GM18867 (cell line): ENCODE data around the gene ACACB.

Source experiments
- ATAC-seq: cut with Tn5 transposase; IDR thresholded peaks from one replicate; pipeline ENCODE4 v1.9.1; 2021; ENCODE audit warnings: mild to moderate bottlenecking, moderate library complexity; ENCODE audit not compliant: unreplicated experiment

ACACB gene

DNA sequence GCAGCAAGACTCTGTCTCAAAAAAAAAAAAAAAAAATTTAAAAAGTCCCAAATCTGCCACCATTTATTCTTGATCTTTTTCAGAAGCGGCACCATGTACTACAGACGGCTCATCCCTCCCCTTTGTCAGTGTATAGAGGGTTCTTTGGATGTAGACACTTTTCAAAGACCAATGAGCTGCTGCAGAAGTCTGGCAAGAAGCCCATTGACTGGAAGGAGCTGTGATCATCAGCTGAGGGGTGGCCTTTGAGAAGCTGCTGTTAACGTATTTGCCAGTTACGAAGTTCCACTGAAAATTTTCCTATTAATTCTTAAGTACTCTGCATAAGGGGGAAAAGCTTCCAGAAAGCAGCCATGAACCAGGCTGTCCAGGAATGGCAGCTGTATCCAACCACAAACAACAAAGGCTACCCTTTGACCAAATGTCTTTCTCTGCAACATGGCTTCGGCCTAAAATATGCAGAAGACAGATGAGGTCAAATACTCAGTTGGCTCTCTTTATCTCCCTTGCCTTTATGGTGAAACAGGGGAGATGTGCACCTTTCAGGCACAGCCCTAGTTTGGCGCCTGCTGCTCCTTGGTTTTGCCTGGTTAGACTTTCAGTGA lies 6.5 kb upstream of the ACACB start:
- no peak for ATAC-seq

DNA sequence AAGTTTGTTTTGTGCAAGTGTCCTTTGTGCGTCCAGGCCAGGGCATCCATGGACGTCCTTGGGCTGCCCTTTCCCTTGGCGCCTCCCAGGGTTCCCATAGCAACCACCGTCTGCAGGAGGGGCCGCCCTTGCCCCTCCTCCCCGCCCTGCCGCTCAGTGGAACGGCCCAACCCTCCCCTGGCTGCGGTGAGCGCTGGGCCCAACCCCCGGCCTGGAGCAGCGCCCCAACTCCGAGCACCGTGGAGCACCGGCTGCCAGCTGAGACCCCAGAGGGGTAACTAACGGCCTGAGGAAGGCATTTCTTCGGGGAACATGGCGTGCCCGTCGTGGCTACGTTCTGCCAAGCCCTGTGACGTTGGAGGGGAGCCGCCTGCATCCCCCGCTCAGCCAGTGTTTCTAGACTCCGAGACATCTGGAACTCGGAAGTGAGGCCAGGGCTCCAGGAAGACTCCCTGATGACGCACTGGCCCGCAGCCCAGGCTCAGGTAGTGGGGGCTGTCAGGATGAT lies 5.3 kb upstream of the ACACB start:
- ATAC-seq = no peak

DNA sequence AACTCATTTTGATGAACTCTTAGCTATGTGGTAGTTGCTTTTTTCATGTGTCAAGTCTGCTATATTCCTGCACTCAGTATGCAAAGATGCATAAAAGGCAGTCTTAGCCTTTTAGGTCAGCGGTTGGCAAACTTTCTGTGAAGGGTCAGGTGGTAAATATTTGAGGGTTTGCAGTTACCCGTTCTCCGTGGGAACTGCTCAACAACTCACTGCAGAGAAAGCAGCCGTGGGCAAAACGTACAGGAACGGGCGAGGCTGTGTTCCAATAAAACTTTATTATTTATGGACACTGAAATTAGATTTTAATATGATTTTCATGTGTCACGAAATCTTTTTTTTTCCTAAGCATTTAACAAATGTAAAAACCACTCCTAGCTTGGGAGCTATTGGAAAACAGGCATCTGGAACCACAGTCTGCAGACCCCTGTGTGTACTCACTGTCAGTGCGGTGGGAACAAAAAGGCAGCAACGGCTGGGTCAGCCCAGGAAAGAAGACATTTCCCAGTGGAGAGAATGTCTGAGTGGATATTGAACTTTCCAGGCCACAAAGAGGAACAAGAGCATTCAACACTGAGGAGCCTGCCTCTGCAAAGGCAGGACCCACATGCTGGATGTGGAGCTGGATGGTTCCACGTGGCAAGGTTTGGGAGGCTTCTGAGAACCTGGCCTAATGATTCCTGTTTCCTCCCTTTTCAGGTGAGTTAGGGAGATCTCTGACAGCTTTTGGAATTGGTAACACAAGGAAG lies 3.5 kb upstream of the ACACB start:
- no peak for ATAC-seq

DNA sequence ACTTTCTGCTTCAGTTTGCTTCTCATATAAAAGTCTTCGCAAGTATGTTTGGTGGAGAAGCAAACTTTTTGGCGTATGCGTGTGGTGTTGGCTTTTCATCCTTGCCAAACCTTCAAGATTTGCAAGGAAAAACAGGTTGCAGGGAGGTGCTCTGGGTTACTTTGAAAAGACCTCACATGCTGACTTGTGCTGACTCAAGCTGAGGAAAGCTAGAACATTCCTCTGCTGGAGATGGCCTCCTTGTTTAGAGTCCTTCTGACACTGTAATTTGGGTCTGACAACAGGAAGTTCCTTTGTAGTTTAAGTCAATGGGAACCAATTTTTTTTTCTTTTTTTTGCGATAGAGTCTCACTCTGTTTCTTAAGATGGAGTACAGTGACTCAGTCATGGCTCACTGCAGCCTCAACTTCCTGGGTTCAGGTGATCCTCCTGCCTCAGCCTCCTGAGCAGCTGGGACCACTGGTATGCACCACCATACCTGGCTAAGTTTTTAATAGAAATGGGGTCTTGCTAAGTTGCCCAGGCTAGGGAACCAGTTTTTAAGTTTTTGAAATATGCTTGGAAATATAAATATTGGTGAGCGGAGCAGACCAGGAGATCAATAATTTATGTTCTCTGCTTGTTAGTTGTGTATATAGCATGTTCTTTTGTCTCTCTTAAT lies 2.6 kb upstream of the ACACB start:
- no peak for ATAC-seq

DNA sequence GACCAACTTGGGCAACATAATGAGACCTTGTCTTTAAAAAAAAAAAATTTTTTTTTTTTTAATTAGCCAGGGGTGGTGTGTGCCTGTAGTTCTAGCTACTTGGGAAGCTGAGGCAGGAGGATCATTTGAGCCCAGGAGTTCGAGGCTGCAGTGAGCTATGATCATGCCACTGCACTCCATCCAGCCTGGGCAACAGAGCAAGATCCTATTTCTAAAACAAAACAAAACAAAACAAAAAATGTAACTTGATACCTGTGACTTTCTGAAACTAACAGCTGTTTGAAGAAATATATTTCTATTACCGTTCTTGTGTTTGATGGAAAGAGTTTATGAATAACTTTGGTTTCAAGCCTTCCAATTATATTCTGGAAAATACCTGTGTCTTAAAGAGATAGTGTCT lies 1.7 kb upstream of the ACACB start:
- no peak for ATAC-seq

DNA sequence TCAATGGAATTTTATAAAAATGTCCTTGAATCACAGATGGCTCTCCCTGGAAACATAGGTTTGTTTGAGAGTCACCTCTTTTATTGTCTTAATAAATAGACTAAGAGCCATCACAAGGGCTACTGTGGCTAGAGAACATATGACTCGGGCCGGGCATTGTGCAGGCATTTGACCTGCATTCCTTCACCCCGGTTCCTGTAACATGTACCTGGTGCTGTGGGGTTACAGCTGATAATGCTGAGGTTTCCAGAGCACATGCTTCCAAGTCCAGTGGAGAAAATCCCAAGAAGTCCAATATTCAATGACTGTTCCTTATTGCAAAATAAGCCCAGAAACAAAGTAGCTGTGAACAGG lies 1.0 kb upstream of the ACACB start:
- ATAC-seq = no peak

DNA sequence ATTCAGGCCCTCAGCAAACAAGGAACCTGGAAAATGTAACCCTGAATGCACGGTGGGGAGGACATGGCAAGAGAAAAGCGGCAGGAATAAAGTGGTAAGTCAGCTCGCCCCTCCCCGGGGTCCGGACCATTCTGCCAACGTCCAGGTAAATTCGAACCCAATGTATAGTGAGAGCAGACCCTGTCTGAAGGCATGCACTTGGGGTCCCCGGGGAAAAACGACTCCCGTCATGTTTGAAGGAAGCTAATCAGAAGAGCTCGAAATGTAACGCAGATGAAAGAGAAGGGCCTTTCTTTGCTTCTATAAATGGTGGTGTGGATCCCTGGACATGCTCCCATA lies 193 bp downstream of the ACACB start:
- no peak for ATAC-seq

DNA sequence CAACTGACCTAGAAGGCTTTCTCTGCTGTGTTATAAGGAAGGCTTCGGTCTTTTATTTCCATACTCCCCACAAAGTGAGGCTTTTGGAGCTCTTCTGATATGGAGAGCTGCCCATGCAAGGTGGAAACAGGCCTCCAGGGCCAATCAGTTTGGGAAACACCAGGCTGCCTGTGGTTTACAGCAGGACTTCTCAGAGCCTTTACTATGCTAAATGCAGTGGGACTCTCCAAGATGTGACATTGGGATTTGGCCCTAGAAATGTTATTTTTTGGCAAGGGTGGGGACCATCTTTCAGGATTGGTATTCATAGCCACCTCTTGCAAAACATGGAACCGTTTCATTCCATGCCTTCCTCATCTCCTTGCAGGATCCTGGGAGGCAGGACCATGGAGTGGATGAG lies 3.7 kb downstream of the ACACB start:
- ATAC-seq = no peak

DNA sequence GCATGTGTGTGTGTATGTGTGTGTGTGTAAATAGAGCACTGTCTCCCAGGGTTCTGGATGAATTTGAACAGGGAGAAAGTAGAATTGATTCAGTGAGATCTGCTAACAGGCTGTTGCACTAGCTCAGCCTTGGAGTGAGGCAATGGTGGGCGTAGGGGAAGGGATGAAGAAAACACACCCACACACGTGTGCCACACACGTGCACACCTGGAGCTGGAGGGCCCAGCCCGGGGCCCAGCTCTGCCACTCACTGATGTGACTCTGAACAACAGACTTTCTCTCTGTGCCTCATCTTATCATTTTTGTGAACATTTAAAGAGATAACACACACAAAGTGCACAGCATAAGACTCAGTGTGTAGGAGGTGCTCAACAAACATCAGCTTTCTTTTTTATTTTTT lies 4.2 kb downstream of the ACACB start:
- ATAC-seq = no peak

DNA sequence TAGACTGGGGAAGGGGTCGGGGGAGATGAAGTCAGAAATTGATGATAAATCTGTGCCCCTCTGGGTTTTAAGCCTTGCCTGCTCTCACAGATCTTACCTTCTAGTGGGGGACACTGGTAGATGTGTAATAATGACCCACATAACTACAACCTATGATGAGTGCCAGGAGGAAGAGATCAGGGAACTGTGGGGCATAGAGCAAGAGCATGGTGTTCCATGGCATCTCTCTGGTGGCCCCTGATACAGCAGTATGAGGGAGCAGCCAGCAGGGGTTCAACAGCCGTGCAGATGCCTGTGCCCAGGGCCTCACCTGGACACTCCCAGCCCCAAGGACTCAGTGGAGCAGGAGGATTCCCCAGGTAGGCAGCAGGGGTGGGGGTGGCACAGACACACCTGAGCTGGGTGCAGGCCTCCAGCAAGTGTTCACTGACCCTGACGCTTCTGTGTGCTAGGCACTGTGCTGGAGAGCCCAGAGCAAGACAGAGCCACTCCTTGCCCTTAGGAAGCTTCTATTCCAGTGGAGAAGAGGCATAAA lies 5.0 kb downstream of the ACACB start:
- ATAC-seq = no peak

DNA sequence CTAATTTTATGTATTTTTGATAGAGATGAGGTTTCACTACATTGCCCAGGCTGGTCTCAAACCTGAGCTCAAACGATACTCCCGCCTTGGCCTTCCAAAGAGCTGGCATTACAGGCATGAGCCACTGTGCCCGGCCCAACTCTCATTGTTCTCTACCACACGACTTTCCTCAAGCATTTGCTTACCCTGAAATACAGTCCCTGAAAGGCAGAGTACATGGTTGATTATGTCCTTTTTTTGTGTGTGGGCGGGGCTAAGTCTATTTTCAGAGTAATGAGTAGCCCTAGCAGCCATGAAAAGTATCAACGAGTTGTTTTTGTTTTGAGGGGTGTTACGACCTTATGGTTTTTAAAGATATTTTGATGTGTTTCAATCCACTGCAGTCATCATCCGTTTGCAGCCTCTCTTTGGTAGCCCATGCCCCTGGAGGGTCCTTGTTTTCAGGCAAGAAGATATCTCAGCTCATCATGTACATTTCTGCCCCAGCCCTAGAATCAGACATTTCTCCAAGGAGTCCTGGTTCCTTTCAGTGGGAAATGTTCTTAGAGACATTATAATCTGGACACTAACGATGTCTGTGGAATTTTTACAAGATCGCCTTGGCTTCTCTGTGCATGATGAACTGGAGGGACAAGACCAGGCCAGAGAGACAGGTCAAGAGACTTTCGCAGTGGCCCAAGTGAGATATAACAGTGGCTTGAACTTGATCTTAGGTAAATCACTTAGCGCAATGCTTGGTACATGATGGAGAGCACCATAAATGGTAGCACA lies 8.7 kb downstream of the ACACB start:
- ATAC-seq = no peak

DNA sequence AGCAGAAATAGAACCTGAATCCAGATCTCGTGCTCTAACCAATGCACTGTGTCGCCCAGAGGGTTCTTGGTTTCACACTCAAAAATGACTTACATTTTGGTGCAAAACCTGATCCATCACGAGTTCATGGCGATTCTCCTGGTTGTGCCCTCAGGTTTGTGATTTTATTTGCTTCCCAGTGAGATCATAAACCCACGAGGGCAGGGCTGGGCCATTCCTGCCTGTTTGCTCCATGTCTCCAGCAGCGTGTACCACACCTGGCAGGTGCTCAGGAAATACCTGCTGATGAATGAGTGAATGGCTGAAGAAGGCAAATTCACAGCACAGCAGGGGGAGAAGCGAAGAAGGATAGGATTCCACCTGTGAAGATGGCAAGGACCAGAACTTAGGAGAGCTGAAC lies 9.4 kb downstream of the ACACB start:
- ATAC-seq = no peak

DNA sequence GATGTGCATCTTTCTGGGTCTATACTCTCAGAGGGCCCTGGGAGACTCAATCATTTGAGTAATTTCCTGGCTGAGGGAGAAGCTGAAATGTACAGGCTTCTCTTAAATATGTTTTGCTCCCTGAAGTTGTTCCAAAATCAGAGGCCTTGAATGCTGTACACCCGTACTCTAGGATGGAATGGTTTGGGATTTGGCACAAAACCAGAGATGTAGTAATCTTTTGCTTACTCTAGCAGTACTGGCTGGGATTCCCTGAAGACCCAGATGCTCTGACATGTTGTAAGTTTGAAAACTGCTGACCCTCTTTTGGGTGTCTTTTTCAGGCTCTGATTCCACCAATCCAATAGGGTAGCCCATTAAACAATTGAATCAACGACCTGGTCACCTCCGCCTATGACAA lies 10.4 kb downstream of the ACACB start:
- ATAC-seq = no peak

DNA sequence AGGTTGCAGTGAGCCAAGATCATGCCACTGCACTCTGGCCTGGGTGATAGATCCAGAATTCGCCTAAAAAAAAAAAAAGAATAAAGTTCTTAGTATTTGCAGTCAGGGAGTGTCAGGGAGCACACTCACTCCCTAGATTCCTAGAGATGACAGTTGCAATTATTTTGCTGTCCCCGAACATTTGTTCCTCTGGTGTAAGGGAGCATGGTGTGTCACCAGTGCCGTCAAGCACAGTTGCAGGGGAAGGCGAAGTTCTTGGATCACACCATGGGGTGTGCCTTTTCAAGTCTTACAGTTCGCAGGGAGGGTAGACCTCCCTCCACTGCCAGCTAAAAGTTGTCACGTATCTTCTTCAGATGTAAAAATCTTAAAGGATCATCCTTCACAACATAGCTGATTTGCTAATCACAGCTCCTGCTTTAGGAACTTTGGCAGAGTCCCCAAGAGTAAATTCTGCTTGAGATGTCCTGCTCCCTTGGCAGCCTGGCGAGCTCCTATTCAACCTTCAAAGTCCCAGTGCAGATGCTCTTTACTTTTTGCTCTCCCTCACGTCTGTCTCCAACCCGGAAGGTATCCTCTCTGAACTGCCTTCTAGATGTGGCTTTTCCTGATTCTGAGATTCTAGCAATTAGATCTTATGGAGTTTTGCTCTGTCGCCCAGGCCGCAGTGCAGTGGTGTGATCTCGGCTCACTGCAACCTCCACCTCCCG lies 11.3 kb downstream of the ACACB start:
- no peak for ATAC-seq

DNA sequence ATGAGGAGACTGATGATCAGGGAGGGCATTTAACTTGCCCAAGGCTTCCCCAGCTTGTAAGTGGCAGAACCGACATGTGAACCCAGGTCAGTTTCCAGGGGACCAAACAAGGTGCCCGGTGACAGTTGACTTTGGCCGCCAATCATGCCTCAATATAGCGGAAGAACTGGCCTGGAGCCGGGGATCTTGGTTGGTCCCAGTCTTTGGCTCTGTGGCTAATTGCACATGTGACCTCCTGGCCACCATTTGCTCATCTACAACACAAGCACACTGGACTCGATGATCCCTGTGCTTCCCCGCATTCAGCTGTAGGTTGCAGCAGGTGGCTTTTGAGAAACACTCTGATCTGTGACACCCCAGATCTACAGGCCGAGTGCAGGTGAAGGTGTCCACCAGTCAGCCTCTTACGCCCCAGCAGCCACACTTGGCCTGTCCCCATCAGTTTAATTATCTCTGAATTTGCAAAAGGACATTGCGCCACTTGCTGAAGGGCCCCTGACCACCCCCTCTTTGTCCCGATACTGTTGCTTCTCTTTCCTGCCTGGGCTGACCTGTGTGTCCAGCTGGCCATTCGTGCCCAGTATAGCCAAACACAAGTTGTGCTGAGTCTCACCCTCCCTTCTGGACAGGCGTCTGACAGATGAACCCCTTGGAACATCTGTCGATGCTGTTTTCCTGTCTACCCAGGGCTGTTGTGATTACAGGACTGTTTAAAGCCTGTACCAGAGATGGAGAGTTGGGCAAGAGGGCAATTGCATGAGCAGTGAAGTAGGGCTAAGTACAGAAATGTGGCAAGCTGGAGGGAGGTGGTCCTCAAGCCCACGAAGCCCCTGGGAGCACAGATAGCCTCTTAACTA lies 14.1 kb downstream of the ACACB start:
- no peak for ATAC-seq

DNA sequence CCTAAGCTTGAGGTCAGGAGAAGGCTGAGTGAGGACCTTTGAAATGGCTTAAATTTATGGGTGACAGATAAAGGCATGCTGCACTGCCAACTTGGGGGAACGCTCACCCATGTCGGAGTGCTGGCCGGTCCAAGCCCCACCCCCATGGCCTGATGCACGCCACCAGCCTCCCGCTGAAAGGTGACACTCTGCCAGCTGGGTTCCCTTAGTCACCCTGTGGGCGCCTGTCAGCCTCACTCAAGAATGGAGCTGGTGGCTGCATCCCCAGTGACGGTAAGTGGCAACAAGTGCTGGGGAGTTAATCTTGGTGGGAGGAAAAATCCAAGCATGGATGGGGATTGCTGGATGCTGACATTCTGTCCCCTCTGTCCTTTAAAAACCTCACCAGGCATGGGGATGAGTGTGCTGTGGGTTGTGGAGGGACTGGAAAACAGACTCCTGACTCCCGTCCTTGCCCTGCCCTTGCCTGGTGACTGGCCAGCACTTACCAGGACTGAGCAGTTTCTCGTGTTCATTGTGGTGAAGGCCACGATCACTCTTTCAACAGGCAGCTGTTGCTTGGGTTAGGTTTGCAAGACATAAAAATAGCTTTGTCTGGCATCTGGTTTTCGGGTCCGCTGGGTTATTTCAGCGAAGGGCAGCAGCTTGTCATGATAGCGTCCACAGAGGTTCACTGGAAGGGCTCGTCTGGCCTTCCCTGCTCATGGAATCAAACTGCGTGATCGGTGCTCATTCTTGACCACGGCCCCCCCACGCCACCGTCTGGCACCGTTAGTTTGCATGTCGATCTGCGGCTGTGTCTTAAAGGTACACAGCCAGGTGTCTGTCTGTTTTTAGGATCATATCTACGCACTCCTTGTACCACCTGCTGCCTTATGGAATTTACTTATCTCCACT lies 15.0 kb downstream of the ACACB start:
- no peak for ATAC-seq

DNA sequence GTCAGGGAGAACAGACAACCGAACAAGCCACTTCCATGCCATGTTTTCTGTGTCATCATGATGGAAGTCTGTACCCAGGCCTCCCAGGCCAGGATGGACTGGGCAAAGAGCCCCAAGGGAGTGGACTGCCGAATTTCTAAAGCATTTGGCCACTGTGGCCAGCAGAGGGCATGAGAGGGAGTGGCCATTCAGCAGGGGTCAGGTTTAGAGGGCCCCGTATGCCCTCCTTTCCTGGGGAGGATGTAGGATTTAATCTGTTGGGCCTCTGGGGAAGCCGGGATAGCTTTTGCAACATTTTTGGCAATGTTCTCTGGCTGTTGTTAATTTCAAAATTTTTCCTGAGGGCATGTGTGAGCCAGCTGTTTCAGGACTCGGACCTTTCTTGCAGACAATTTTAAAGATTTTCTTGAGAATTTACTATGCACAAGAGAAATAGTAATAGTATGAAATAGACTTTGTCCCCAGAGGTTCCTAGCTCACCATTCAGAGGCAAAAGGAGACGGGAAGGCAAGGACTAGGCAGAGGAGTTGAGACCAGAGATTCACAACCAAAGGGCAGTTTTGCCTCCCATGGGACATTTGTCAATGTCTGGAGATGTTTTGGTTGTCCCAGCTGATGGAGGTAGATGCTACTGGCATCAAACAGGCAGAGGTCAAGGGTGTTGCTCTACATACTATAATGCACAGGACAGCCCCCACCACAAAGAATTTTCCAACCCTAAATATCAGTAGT lies 18.0 kb downstream of the ACACB start:
- no peak for ATAC-seq

DNA sequence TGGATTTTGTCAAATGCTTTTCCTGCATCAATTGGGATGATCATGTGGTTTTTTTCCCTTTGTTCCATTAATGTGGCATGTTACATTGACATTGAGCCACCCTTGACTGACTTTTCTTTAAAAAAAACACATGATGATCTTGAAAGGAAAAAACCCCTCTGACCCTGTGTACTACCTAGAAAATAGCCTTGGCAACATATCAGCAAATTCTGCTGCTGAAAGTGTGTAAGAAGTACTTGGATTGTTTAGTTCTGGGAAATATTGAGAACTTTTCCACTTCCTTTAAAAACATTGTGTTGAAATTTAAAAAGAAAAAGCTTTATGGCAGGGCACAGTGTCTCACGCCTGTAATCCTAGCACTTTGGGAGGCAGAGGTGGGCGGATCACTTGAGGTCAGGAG lies 20.7 kb downstream of the ACACB start:
- no peak for ATAC-seq
